H9 (cell line): ENCODE results near the gene DUS1L. TPM values are rescaled to one million over a fixed set of nuclear protein-coding genes. Genes with fewer than 3 reads are reported as not detected.

Experiments
- DNase-seq: peaks from one replicate; pipeline ENCODE4 v3.0.0-alpha.2; 2017
- H2AFZ ChIP-seq: one replicate; pipeline ENCODE4 v1.6.1; 2013; ENCODE audit warnings: mild to moderate bottlenecking, low read length, control low read depth, moderate library complexity
- H2AK5ac ChIP-seq: 2 replicates; pipeline ENCODE4 v1.6.1; 2013; ENCODE audit warnings: low read length, control low read depth, mixed read lengths; ENCODE audit not compliant: insufficient read length
- H2BK120ac ChIP-seq: one replicate; pipeline ENCODE4 v1.6.1; 2013; ENCODE audit warnings: low read depth, mild to moderate bottlenecking, low read length, control low read depth, inconsistent platforms; ENCODE audit not compliant: poor library complexity, severe bottlenecking
- H2BK12ac ChIP-seq: 2 replicates; pipeline ENCODE4 v1.6.1; 2013; ENCODE audit warnings: low read length, control low read depth, mixed read lengths, low read depth; ENCODE audit not compliant: insufficient read length
- H2BK15ac ChIP-seq: 2 replicates; pipeline ENCODE4 v1.6.1; 2013; ENCODE audit warnings: low read depth, low read length, control low read depth
- H2BK20ac ChIP-seq: one replicate; pipeline ENCODE4 v1.6.1; 2013; ENCODE audit warnings: low read depth, mild to moderate bottlenecking, low read length, control low read depth, inconsistent platforms; ENCODE audit not compliant: poor library complexity, severe bottlenecking
- H2BK5ac ChIP-seq: 2 replicates; pipeline ENCODE4 v1.6.1; 2013; ENCODE audit warnings: low read length, control low read depth, mixed read lengths; ENCODE audit not compliant: insufficient read length
- H3K14ac ChIP-seq: 2 replicates; pipeline ENCODE4 v1.6.1; 2013; ENCODE audit warnings: low read length, control low read depth; ENCODE audit not compliant: insufficient read depth
- H3K18ac ChIP-seq: 2 replicates; pipeline ENCODE4 v1.6.1; 2013; ENCODE audit warnings: low read depth, mild to moderate bottlenecking, mixed read lengths, low read length, control low read depth; ENCODE audit not compliant: insufficient read length
- H3K23ac ChIP-seq: 2 replicates; pipeline ENCODE4 v1.6.1; 2013; ENCODE audit warnings: low read length, control low read depth, mixed read lengths, low read depth; ENCODE audit not compliant: insufficient read length
- H3K23me2 ChIP-seq: 2 replicates; pipeline ENCODE4 v1.6.1; 2013; ENCODE audit warnings: low read depth, mild to moderate bottlenecking, mixed read lengths, low read length, control low read depth; ENCODE audit not compliant: insufficient read length, poor library complexity, severe bottlenecking
- H3K27ac ChIP-seq: 2 replicates; pipeline ENCODE4 v1.5.1; 2013; ENCODE audit warnings: low read length, control low read depth, mixed read lengths, low read depth; ENCODE audit not compliant: insufficient read length
- H3K27me3 ChIP-seq: 2 replicates; pipeline ENCODE4 v1.6.1; 2013; ENCODE audit warnings: low read length, control low read depth, inconsistent platforms; ENCODE audit not compliant: insufficient read depth
- H3K4ac ChIP-seq: 2 replicates; pipeline ENCODE4 v1.6.1; 2013; ENCODE audit warnings: low read depth, mild to moderate bottlenecking, control low read depth, inconsistent platforms, low read length, moderate library complexity
- H3K4me1 ChIP-seq: 2 replicates; pipeline ENCODE4 v1.6.1; 2013; ENCODE audit warnings: low read length, control low read depth, inconsistent platforms; ENCODE audit not compliant: insufficient read depth
- H3K4me2 ChIP-seq: 2 replicates; pipeline ENCODE4 v1.6.1; 2013; ENCODE audit warnings: low read length, control low read depth, mixed read lengths; ENCODE audit not compliant: insufficient read length, insufficient read depth
- H3K56ac ChIP-seq: 2 replicates; pipeline ENCODE4 v1.6.1; 2013; ENCODE audit warnings: low read depth, mild to moderate bottlenecking, mixed read lengths, low read length, control low read depth; ENCODE audit not compliant: insufficient read length
- H3K79me1 ChIP-seq: 2 replicates; pipeline ENCODE4 v1.6.1; 2013; ENCODE audit warnings: low read depth, mild to moderate bottlenecking, moderate library complexity, low read length, control low read depth, inconsistent platforms; ENCODE audit not compliant: insufficient read depth, poor library complexity, severe bottlenecking
- H3K79me2 ChIP-seq: 2 replicates; pipeline ENCODE4 v1.6.1; 2013; ENCODE audit warnings: low read length, control low read depth, inconsistent platforms; ENCODE audit not compliant: insufficient read depth
- H3K9ac ChIP-seq: 2 replicates; pipeline ENCODE4 v1.6.1; 2013; ENCODE audit warnings: low read length, control low read depth, mixed read lengths; ENCODE audit not compliant: insufficient read length; ENCODE audit errors: extremely low read depth
- H3K9me3 ChIP-seq: one replicate; pipeline ENCODE4 v1.6.1; 2013; ENCODE audit warnings: low read depth, low read length, inconsistent platforms; ENCODE audit not compliant: control insufficient read depth
- H3T11ph ChIP-seq: one replicate; pipeline ENCODE4 v1.6.1; 2013; ENCODE audit warnings: mild to moderate bottlenecking, low read length, control low read depth, inconsistent platforms
- H4K20me1 ChIP-seq: one replicate; pipeline ENCODE4 v1.6.1; 2013; ENCODE audit not compliant: control insufficient read depth, insufficient read length, insufficient read depth
- H4K5ac ChIP-seq: 2 replicates; pipeline ENCODE4 v1.6.1; 2013; ENCODE audit warnings: low read depth, mild to moderate bottlenecking, mixed read lengths, low read length, control low read depth; ENCODE audit not compliant: insufficient read length
- H4K8ac ChIP-seq: replicated peaks from 2 replicates; pipeline ENCODE4 v1.6.1; 2013; ENCODE audit warnings: low read length, control low read depth, mixed read lengths, low read depth; ENCODE audit not compliant: insufficient read length
- H4K91ac ChIP-seq: 2 replicates; pipeline ENCODE4 v1.6.1; 2013; ENCODE audit warnings: low read depth, mild to moderate bottlenecking, moderate library complexity, mixed read lengths, low read length, control low read depth; ENCODE audit not compliant: insufficient read length
- H3K27ac Mint-ChIP-seq, 3 experiments: 2 replicates in 2 of 3; 3 replicates in 1 of 3; pipeline ENCODE4 v1.8.0; 2020 to 2021; ENCODE audit warnings: mixed read lengths in 3 of 3, mild to moderate bottlenecking in 1 of 3, moderate library complexity in 1 of 3
- H3K27me3 Mint-ChIP-seq: 2 replicates; pipeline ENCODE4 v1.8.0; 2021; ENCODE audit warnings: low read depth, mild to moderate bottlenecking, moderate library complexity, mixed read lengths
- H3K36me3 Mint-ChIP-seq, 3 experiments: 2 replicates in 2 of 3; 3 replicates in 1 of 3; pipeline ENCODE4 v1.8.0; 2020 to 2021; ENCODE audit warnings: low read depth in 3 of 3, mixed read lengths in 3 of 3; ENCODE audit not compliant: insufficient read depth in 1 of 3
- H3K4me1 Mint-ChIP-seq, 2 experiments: 2 replicates each; pipeline ENCODE4 v1.8.0; 2020; ENCODE audit warnings: mixed read lengths in 2 of 2
- H3K4me3 Mint-ChIP-seq, 2 experiments: 2 replicates in 1 of 2; 3 replicates in 1 of 2; pipeline ENCODE4 v1.8.0; 2020 to 2021; ENCODE audit warnings: mild to moderate bottlenecking in 2 of 2, mixed read lengths in 2 of 2, moderate library complexity in 1 of 2
- H3K9me3 Mint-ChIP-seq, 2 experiments: 2 replicates in 1 of 2; 3 replicates in 1 of 2; pipeline ENCODE4 v1.8.0; 2020; ENCODE audit warnings: mild to moderate bottlenecking in 2 of 2, mixed read lengths in 2 of 2, moderate library complexity in 1 of 2
- CTCF ChIP-seq: fragments of 200-600 bp; sonication (generic); conservative IDR thresholded peaks from 3 replicates; pipeline ENCODE4 v1.8.0; 2021; ENCODE audit warnings: antibody characterized with exemption, mild to moderate bottlenecking
- WGBS: extraction: QIAGEN DNeasy Blood & Tissue Kit; methylation state at CpG from one replicate; pipeline ENCODE4 v1.1.7; 2013; ENCODE audit warnings: missing lambda C conversion rate, low lambda C conversion rate, mixed read lengths; ENCODE audit not compliant: insufficient read length; ENCODE audit errors: extremely low coverage; 5-methylcytosine and 5-hydroxymethylcytosine counted together
- total RNA-seq: library from RNA; stranded (reverse); gene quantifications from 2 replicates; pipeline ENCODE4 v1.2.1, GENCODE V29; 2021

DUS1L gene
- total RNA-seq, 1 experiment from 2014 or later: 103 TPM

- Mint-ChIP-seq H3K36me3 (peaks cover 2 to 8% (median 3%) of the 10 kb centered on the region in 3 experiments; a peak in 4 of 7 replicates), H3K9me3 (no peaks in the 10 kb centered on the region), H3K27ac (0 out of 7 replicates have a peak overlapping the region, but pooled peaks of 1 of the 3 experiments have one; percentile 28), H3K27me3 (no peaks in the 10 kb centered on the region), H3K4me1 (peaks cover 7 to 10% of the 10 kb centered on the region in 2 experiments), H3K4me3 (no peak overlapping the region)
- no CpG with 5 or more reads among the region's 19 CpGs for WGBS
- Histone ChIP-seq H3K4me1 (no peaks in the 10 kb centered on the region), H3K4ac (no peak overlapping the region), H3K9ac (no peak overlapping the region), H4K5ac (no peak overlapping the region), H4K8ac (no peak overlapping the region), H3T11ph (no peak overlapping the region), H3K23ac (no peak overlapping the region), H3K9me3 (no peaks in the 10 kb centered on the region), H2AK5ac (no peak overlapping the region), H3K4me2 (no peak overlapping the region), H3K27me3 (no peaks in the 10 kb centered on the region), H3K79me2 (no peaks in the 10 kb centered on the region), H4K20me1 (no peaks in the 10 kb centered on the region), H2AFZ (no peak overlapping the region), H4K91ac (no peak overlapping the region), H3K79me1 (peaks cover 5% of the 10 kb centered on the region), H2BK120ac (no peak overlapping the region), H3K56ac (no peak overlapping the region), H3K18ac (no peak overlapping the region), H2BK5ac (no peak overlapping the region), H3K27ac (no peak overlapping the region), H2BK12ac (no peak overlapping the region), H2BK20ac (no peak overlapping the region), H3K14ac (no peak overlapping the region), H3K23me2 (peaks cover 5% of the 10 kb centered on the region), H2BK15ac (no peak overlapping the region)
- DNase-seq: no peak
- TF ChIP-seq CTCF: no peak
Observed at GRCh38 chr17:82018152-82018988, 47.2 kb downstream of the DUS1L start.
